ENCODE measurements around the gene NEUROD2.
A peak's percentile ranks its signal among the peaks of the same experiment; 100 is the strongest.

The NEUROD2 gene

DNA sequence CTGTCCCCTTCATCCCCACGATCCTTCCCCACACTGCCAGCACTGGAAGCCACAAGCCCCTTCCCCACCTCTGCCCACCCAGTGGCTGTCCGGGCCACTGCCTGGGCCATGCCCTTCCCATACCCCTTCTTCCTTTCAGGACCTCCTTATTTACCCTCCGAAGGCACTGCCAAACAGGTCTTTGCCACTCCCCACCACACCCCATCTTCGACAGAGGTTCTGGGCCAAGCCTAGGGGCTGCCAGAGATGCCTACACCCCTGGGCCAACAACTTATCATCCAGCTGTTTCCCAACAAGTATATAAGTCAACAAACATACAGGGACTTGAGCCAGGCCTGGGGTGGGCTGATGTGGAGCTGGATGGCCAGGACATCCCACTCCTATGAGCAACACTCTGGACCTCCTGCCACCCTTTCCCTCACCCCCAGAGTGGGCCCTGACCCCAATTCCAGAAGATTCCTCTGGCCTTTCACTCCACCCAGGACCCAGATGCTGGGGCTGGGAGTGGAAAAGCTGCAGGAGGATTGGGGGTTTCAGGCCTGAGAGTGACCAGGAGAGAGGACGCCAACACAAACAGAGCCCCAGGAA, 17.6 kb upstream of the NEUROD2 start:
- no peak for DNase-seq (ENCODE audit: low read depth)
- TF ChIP-seq, protein P1, sequence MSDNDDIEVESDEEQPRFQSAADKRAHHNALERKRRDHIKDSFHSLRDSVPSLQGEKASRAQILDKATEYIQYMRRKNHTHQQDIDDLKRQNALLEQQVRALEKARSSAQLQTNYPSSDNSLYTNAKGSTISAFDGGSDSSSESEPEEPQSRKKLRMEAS (IDR thresholded peaks at IDR 0.05; ENCODE audit: low read depth, low read length) = no peak
- TF ChIP-seq POLR2A (IDR thresholded peaks at IDR 0.05; ENCODE audit: extremely low read depth, insufficient read length) (no peak), MYC (IDR thresholded peaks at IDR 0.05; ENCODE audit: low read depth, low read length) (no peak)
- TF ChIP-seq, protein P2, sequence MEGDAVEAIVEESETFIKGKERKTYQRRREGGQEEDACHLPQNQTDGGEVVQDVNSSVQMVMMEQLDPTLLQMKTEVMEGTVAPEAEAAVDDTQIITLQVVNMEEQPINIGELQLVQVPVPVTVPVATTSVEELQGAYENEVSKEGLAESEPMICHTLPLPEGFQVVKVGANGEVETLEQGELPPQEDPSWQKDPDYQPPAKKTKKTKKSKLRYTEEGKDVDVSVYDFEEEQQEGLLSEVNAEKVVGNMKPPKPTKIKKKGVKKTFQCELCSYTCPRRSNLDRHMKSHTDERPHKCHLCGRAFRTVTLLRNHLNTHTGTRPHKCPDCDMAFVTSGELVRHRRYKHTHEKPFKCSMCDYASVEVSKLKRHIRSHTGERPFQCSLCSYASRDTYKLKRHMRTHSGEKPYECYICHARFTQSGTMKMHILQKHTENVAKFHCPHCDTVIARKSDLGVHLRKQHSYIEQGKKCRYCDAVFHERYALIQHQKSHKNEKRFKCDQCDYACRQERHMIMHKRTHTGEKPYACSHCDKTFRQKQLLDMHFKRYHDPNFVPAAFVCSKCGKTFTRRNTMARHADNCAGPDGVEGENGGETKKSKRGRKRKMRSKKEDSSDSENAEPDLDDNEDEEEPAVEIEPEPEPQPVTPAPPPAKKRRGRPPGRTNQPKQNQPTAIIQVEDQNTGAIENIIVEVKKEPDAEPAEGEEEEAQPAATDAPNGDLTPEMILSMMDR (IDR thresholded peaks at IDR 0.05; ENCODE audit: low read depth, low read length) = no peak
- H3K4me3 ChIP-seq (ENCODE audit: low read depth, low read length) = no peak overlapping the region

GRCh38 chr17:39624313-39624712, 16.6 kb upstream of the NEUROD2 start:
- TF ChIP-seq, protein P1 (IDR thresholded peaks at IDR 0.05; ENCODE audit: low read depth, low read length) = no peak
- TF ChIP-seq MYC (IDR thresholded peaks at IDR 0.05; ENCODE audit: low read depth, low read length) (no peak), POLR2A (IDR thresholded peaks at IDR 0.05; ENCODE audit: extremely low read depth, insufficient read length) (no peak)
- TF ChIP-seq, protein P2 (IDR thresholded peaks at IDR 0.05; ENCODE audit: low read depth, low read length) = no peak
- DNase-seq (ENCODE audit: low read depth) = no peak
- H3K4me3 ChIP-seq (ENCODE audit: low read depth, low read length) = no peak overlapping the region

DNA sequence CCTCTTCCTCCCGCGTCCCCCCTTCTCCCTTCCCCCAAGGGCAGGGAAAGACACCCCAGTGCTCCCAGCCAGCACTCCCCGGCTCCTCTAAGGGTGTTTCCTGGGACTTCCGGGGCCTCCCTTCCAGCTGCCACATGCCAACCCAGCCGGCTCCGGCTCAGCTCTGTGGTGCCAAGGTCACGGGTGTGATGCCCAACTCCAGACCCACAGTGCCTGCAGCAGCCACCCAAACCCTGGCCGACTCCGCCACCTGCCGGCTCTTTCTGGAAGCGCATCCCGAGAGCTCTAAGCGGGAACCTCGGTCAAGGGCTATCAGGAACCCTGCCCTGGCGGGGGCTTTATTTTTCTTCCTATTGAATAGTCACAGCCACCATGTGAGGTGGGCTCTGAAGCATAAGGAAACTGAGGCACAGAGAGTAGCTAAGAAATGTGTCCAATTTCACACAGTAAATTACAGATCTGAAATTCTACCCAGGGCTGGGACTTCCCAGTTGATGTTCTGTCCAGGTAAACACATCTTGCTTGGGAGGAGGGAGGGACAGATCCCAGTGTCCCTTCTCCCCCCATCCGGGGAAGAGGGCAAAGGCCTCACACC, 15.7 kb upstream of the NEUROD2 start:
- peak; percentile 80 for DNase-seq (ENCODE audit: low read depth)
- no peak overlapping the region for H3K4me3 ChIP-seq (ENCODE audit: low read depth, low read length)
- TF ChIP-seq, protein P2 (IDR thresholded peaks at IDR 0.05; ENCODE audit: low read depth, low read length) = peak; percentile 97
- TF ChIP-seq MYC (IDR thresholded peaks at IDR 0.05; ENCODE audit: low read depth, low read length) (no peak), POLR2A (IDR thresholded peaks at IDR 0.05; ENCODE audit: extremely low read depth, insufficient read length) (no peak)
- TF ChIP-seq, protein P1 (IDR thresholded peaks at IDR 0.05; ENCODE audit: low read depth, low read length) = peak; percentile 33; the same call in 1 of the 2 replicates

GRCh38 chr17:39622380-39623006, 14.8 kb upstream of the NEUROD2 start:
- DNase-seq (ENCODE audit: low read depth) = no peak
- H3K4me3 ChIP-seq (ENCODE audit: low read depth, low read length) = no peak overlapping the region
- TF ChIP-seq, protein P2 (IDR thresholded peaks at IDR 0.05; ENCODE audit: low read depth, low read length) = no peak
- TF ChIP-seq POLR2A (IDR thresholded peaks at IDR 0.05; ENCODE audit: extremely low read depth, insufficient read length) (no peak), MYC (IDR thresholded peaks at IDR 0.05; ENCODE audit: low read depth, low read length) (no peak)
- TF ChIP-seq, protein P1 (IDR thresholded peaks at IDR 0.05; ENCODE audit: low read depth, low read length) = no peak

GRCh38 chr17:39621523-39622379, 14.0 kb upstream of the NEUROD2 start:
- DNase-seq (ENCODE audit: low read depth) = peak; percentile 86
- TF ChIP-seq POLR2A (IDR thresholded peaks at IDR 0.05; ENCODE audit: extremely low read depth, insufficient read length) = no peak
- TF ChIP-seq, protein P1 (IDR thresholded peaks at IDR 0.05; ENCODE audit: low read depth, low read length) = no peak
- TF ChIP-seq, protein P2 (IDR thresholded peaks at IDR 0.05; ENCODE audit: low read depth, low read length) = peak; percentile 100
- TF ChIP-seq MYC (IDR thresholded peaks at IDR 0.05; ENCODE audit: low read depth, low read length) = 0 out of 2 replicates have a peak, but pooled peaks have one; percentile 10
- H3K4me3 ChIP-seq (ENCODE audit: low read depth, low read length) = no peak overlapping the region

All from NB4 (cell line).